Stomach (tissue), 9 donors: ENCODE results near the gene ZC3H15. TPM values are rescaled to one million over a fixed set of nuclear protein-coding genes. Genes with fewer than 3 reads are reported as not detected.

Experiments
- DNase-seq, 2 donors: peaks; one replicate each; pipeline versions ENCODE4 v3.0.0 to v3.0.0-alpha.2; 2013 to 2019
- H3K27ac ChIP-seq, 5 donors: fragments of 200-600 bp in 4 of 5; sonication (generic) in 4 of 5; one replicate each; pipeline ENCODE4 v1.5.1; 2013 to 2019; ENCODE audit warnings: mild to moderate bottlenecking in 1 of 5, moderate library complexity in 1 of 5
- H3K27me3 ChIP-seq, 3 donors: fragments of 200-600 bp; sonication (generic); one replicate each; pipeline ENCODE4 v1.5.1; 2017 to 2019; ENCODE audit warnings: mixed run types in 1 of 3
- H3K36me3 ChIP-seq, 4 donors: fragments of 200-600 bp; sonication (generic); 1 replicate in 3 of 4; 2 replicates in 1 of 4; pipeline ENCODE4 v1.5.1; 2016 to 2019
- H3K4me1 ChIP-seq, 4 donors: fragments of 200-600 bp; sonication (generic); one replicate each; pipeline ENCODE4 v1.5.1; 2016 to 2019
- H3K4me3 ChIP-seq, 4 donors: fragments of 200-600 bp; sonication (generic) in 3 of 4; one replicate each; pipeline ENCODE4 v1.5.1; 2016 to 2019; ENCODE audit warnings: mild to moderate bottlenecking in 1 of 4
- H3K9me3 ChIP-seq, 4 donors: fragments of 200-600 bp; sonication (generic); one replicate each; pipeline ENCODE4 v1.5.1; 2016 to 2019
- CTCF ChIP-seq, 7 experiments: fragments of 450-650 bp in 4 of 7; fragments of 200-600 bp in 3 of 7; sonication (generic) in 3 of 7; IDR thresholded peaks; one replicate each; pipeline ENCODE4 v1.5.1; 2016 to 2019; ENCODE audit warnings: antibody characterized with exemption in 7 of 7, control low read depth in 2 of 7, mild to moderate bottlenecking in 1 of 7
- EP300 ChIP-seq: sonication (generic); formaldehyde crosslinking; IDR thresholded peaks from one replicate; pipeline ENCODE4 v1.6.1; 2017; ENCODE audit warnings: antibody characterized with exemption
- POLR2A ChIP-seq, 4 donors: fragments of 450-650 bp; IDR thresholded peaks; one replicate each; pipeline ENCODE4 v1.6.1; 2016; ENCODE audit warnings: antibody characterized with exemption in 4 of 4, control low read depth in 2 of 4, mild to moderate bottlenecking in 1 of 4, moderate library complexity in 1 of 4
- POLR2AphosphoS5 ChIP-seq, 3 donors: sonication (generic); formaldehyde crosslinking; IDR thresholded peaks; one replicate each; pipeline ENCODE4 v1.6.1; 2016; ENCODE audit warnings: antibody characterized with exemption in 3 of 3
- WGBS, 5 donors: extraction: QIAGEN DNeasy Blood & Tissue Kit in 3 of 5; methylation state at CpG; one replicate each; pipeline versions ENCODE4 v1.1.5 to v1.1.7; 2013 to 2018; 5-methylcytosine and 5-hydroxymethylcytosine counted together
- intact Hi-C: fragments of 100-400 bp; cut with DNase I; formaldehyde crosslinking; loops from one replicate; pipeline ENCODE4 v1.15.1; 2023; ENCODE audit warnings: low total_unique reads
- polyA plus RNA-seq, 3 donors: library from polyadenylated mRNA; stranded (reverse); fragments of 200-250 nt; gene quantifications; one replicate each; pipeline ENCODE4 v1.2.3, GENCODE V29; 2013
- total RNA-seq, 5 donors: library from RNA; depleted of rRNA; stranded (reverse); fragments of >200 nt; gene quantifications; one replicate each; pipeline versions ENCODE4 v1.1.0 to v1.2.3, GENCODE V29; 2014 to 2016
- donor health status: healthy with polysubstance abuse.
- donor health status: Bipolar disorder and iron deficiency.
- donor health status: healthy.

ZC3H15 gene
- total and polyA plus RNA-seq, 8 donors = 40.9 to 162 (median 45.9) TPM

GRCh38 chr2:186496401-186496800, 10.3 kb downstream of the ZC3H15 start:
- no peak overlapping the region for H3K27ac ChIP-seq
- H3K4me1 ChIP-seq = peaks cover 0 to 62% (median 23%) of the 10 kb centered on the region in 4 donors
- intact Hi-C loops = no loop called here
- TF ChIP-seq CTCF (IDR thresholded peaks at IDR 0.05) = no peak
- no peak for TF ChIP-seq POLR2A (IDR thresholded peaks at IDR 0.05)
- TF ChIP-seq POLR2AphosphoS5 (IDR thresholded peaks at IDR 0.05) = peak in 1 of 3 donors; percentile 13
- TF ChIP-seq EP300 = no peak
- no peaks in the 10 kb centered on the region for H3K9me3 ChIP-seq
- no peak overlapping the region for H3K4me3 ChIP-seq
- no peak for DNase-seq
- 76 to 85% (median 78%) methylated on average over 7 of the region's 7 CpGs for WGBS, 5 donors
- peaks cover 14 to 63% (median 54%) of the 10 kb centered on the region in 4 donors for H3K36me3 ChIP-seq
- no peaks in the 10 kb centered on the region for H3K27me3 ChIP-seq

- TF ChIP-seq EP300 (no peak), POLR2A (IDR thresholded peaks at IDR 0.05) (no peak), POLR2AphosphoS5 (IDR thresholded peaks at IDR 0.05) (no peak), CTCF (IDR thresholded peaks at IDR 0.05) (no peak)
- Histone ChIP-seq H3K4me3 (no peak overlapping the region), H3K36me3 (peaks cover 20 to 78% (median 70%) of the 10 kb centered on the region in 4 donors), H3K27me3 (no peaks in the 10 kb centered on the region), H3K4me1 (peaks cover 0 to 51% (median 13%) of the 10 kb centered on the region in 4 donors), H3K27ac (no peak overlapping the region), H3K9me3 (no peaks in the 10 kb centered on the region)
- DNase-seq = no peak
- WGBS, 5 donors = 85 to 94% (median 88%) methylated on average over 3 of the region's 3 CpGs
- intact Hi-C loops = no loop called here
Observed at GRCh38 chr2:186497928-186498327, 11.9 kb downstream of the ZC3H15 start.

- WGBS, 5 donors = 0 to 44% (median 35%) methylated on average over 1 of the region's 1 CpG
- Histone ChIP-seq H3K36me3 (peaks cover 26 to 87% (median 79%) of the 10 kb centered on the region in 4 donors), H3K27me3 (no peaks in the 10 kb centered on the region), H3K4me3 (no peak overlapping the region), H3K9me3 (no peaks in the 10 kb centered on the region), H3K27ac (no peak overlapping the region), H3K4me1 (peaks cover 0 to 46% (median 8%) of the 10 kb centered on the region in 4 donors)
- intact Hi-C loops = no loop called here
- no peak for TF ChIP-seq CTCF (IDR thresholded peaks at IDR 0.05)
- TF ChIP-seq POLR2AphosphoS5 (IDR thresholded peaks at IDR 0.05) = no peak
- TF ChIP-seq EP300 = no peak
- TF ChIP-seq POLR2A (IDR thresholded peaks at IDR 0.05) = no peak
- no peak for DNase-seq
Observed at GRCh38 chr2:186498834-186499233, 12.8 kb downstream of the ZC3H15 start.

- peaks cover 0 to 15% (median 4%) of the 10 kb centered on the region in 4 donors for H3K4me1 ChIP-seq
- H3K36me3 ChIP-seq = peaks cover 45 to 97% (median 90%) of the 10 kb centered on the region in 4 donors
- no peak overlapping the region for H3K4me3 ChIP-seq
- DNase-seq = peak in 1 of 2 donors; percentile 37
- intact Hi-C loops = loop anchor here (5.0 kb wide), 1 partner anchor 138 kb away; no protein-coding TSS in a partner anchor
- H3K9me3 ChIP-seq = no peaks in the 10 kb centered on the region
- no peaks in the 10 kb centered on the region for H3K27me3 ChIP-seq
- TF ChIP-seq POLR2A (IDR thresholded peaks at IDR 0.05) (no peak), POLR2AphosphoS5 (IDR thresholded peaks at IDR 0.05) (no peak), CTCF (IDR thresholded peaks at IDR 0.05) (peak in 5 of 7 experiments; percentile 38 to 62 (median 54))
- 57 to 66% (median 63%) methylated on average over 5 of the region's 5 CpGs for WGBS, 5 donors
- H3K27ac ChIP-seq = peak overlapping the region in 1 of 5 donors; percentile 1
Observed at GRCh38 chr2:186503827-186504606, 18.0 kb downstream of the ZC3H15 start.
